AG09309 (cell line): Measurements from ENCODE around the gene FOXS1.

Experiments used
- DNase-seq: peaks from one replicate; pipeline ENCODE4 v3.0.0-alpha.2; 2010; ENCODE audit warnings: low read depth
- H3K4me3 ChIP-seq: 2 replicates; pipeline ENCODE4 v1.5.1; 2011; ENCODE audit warnings: mild to moderate bottlenecking, low read depth, low read length, moderate library complexity; ENCODE audit not compliant: control insufficient read depth
- CTCF ChIP-seq: IDR thresholded peaks from 2 replicates; pipeline ENCODE4 v1.5.1; 2011; ENCODE audit warnings: mild to moderate bottlenecking, low read depth, low read length, inconsistent platforms; ENCODE audit not compliant: insufficient read depth, control insufficient read depth; ENCODE audit errors: missing control alignments

The FOXS1 gene

DNA sequence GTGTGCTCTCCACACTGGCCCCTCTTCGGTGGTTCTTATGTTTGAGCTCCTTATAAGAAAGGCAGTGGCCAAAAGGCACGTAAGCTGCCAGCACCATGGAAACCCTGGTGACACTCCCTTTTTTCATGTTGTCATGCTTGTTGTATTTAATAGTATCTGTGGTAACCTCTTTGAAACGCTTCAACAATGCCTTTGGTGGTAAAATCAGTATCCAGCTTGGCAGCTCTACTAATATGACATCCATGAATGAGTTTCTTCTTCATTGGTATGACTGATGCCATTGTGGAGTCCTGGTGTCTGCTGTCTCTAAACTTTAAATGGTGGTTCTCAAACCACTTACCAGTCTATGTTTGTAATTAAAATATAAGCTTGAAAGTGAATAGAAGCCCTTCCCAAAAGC, 36.9 kb downstream of the FOXS1 start:
- TF ChIP-seq CTCF: no peak
- no peak for DNase-seq
- H3K4me3 ChIP-seq: no peak overlapping the region

GRCh38 chr20:31806564-31807355, 38.6 kb downstream of the FOXS1 start:
- no peak overlapping the region for H3K4me3 ChIP-seq
- no peak for TF ChIP-seq CTCF
- no peak for DNase-seq

DNA sequence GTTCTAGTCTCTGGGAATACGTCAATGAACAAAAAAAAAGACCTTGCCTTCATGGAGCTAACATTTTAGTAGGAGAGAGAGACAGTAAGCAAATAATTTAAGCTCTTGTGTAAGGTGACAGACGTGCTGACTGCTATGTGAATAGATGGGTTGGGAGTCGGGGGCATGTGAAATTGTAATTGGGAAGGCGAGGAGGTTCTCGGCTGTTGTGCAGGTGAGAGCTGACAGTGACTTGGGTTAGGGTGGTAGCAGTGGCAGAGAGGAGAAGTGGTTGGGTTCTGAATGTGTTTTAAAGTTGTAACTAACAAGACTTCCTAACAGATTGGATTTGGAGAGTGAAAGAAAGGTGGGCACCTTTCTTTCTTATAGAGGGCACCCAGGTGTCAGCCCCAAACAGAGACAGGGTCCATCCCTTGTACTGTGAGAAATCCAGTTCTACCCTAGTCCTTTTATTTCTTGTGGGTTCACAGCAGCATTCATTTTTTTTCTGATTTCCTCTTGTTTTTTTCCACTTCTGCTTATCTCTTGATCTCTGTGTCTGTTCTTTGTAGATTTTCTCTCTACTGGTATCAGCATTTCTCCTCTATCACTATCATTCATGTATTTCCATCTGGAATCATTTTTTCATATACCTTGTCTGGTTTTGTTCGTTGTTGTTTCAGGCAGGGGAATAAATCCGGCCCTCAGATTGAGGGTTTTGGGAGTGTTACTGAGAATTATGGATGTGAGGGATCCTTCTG, 41.7 kb downstream of the FOXS1 start:
- no peak overlapping the region for H3K4me3 ChIP-seq
- no peak for DNase-seq
- no peak for TF ChIP-seq CTCF

GRCh38 chr20:31801508-31801907, 43.9 kb downstream of the FOXS1 start:
- no peak for TF ChIP-seq CTCF

GRCh38 chr20:31797364-31797763, 48.0 kb downstream of the FOXS1 start:
- TF ChIP-seq CTCF: no peak

More at GRCh38 chr20:31801508-31801907, 43.9 kb downstream of the FOXS1 start:
- DNase-seq: no peak
- no peak overlapping the region for H3K4me3 ChIP-seq

More at GRCh38 chr20:31797364-31797763, 48.0 kb downstream of the FOXS1 start:
- no peak overlapping the region for H3K4me3 ChIP-seq
- no peak for DNase-seq
